MCF 10A (cell line): Measurements from ENCODE around the gene PIAS4. TPM values are rescaled to one million over a fixed set of nuclear protein-coding genes. Genes with fewer than 3 reads are reported as not detected.
"Not testable (repeated sequence)": the region's sequence is repeated elsewhere in the genome, so short reads cannot be mapped to it uniquely, and the experiment has no call there.

Experiments used
- BruUV-seq: library from RNA; stranded (reverse); fragments of 400-500 nt; replicated peaks from 2 replicates; lab custom pipeline; 2021; lab: Mats Ljungman, UMichigan
- CTCF ChIA-PET: fragments of 300-600 bp; sonication (Branson Sonifier 250); formaldehyde crosslinking; extraction: SDS; loops from one replicate; lab custom pipeline; 2021; ENCODE audit warnings: antibody characterized with exemption, inconsistent platforms; lab: Yijun Ruan, JAX
- POLR2A ChIA-PET: fragments of 300-600, 350-650 bp; sonication (Branson Sonifier 250); formaldehyde crosslinking; extraction: SDS; loops from one replicate; lab custom pipeline; 2020; ENCODE audit warnings: antibody characterized with exemption, inconsistent platforms; lab: Yijun Ruan, JAX
- DNase-seq: peaks from one replicate; pipeline ENCODE4 v3.0.0-alpha.2; 2018; ENCODE audit not compliant: unreplicated experiment
- H3K27ac Mint-ChIP-seq: one replicate; pipeline ENCODE4 v1.8.0; 2022; ENCODE audit warnings: mild to moderate bottlenecking, low read depth, mixed read lengths; ENCODE audit not compliant: unreplicated experiment
- H3K27me3 Mint-ChIP-seq: one replicate; pipeline ENCODE4 v1.8.0; 2022; ENCODE audit warnings: mixed read lengths; ENCODE audit not compliant: insufficient read depth, unreplicated experiment
- H3K36me3 Mint-ChIP-seq: one replicate; pipeline ENCODE4 v1.8.0; 2022; ENCODE audit warnings: mild to moderate bottlenecking, moderate library complexity, mixed read lengths; ENCODE audit not compliant: insufficient read depth, unreplicated experiment
- H3K4me1 Mint-ChIP-seq: one replicate; pipeline ENCODE4 v1.8.0; 2022; ENCODE audit warnings: mixed read lengths; ENCODE audit not compliant: insufficient read depth, unreplicated experiment
- H3K4me3 Mint-ChIP-seq: one replicate; pipeline ENCODE4 v1.8.0; 2022; ENCODE audit warnings: mild to moderate bottlenecking, moderate library complexity, mixed read lengths; ENCODE audit not compliant: unreplicated experiment
- H3K9me3 Mint-ChIP-seq: one replicate; pipeline ENCODE4 v1.8.0; 2022; ENCODE audit warnings: mixed read lengths; ENCODE audit not compliant: unreplicated experiment
- intact Hi-C: fragments of 100-400 bp; cut with micrococcal nuclease; formaldehyde crosslinking; loops from 2 replicates; pipeline ENCODE4 v1.14.1; 2022
- total RNA-seq: library from RNA; stranded (reverse); gene quantifications from 2 replicates; pipeline ENCODE4 v1.2.3, GENCODE V29; 2022
- TF ChIP-seq, protein P1 (sequence below): fragments of 200-600 bp; IDR thresholded peaks from one replicate; pipeline ENCODE4 v1.8.0; 2022; ENCODE audit warnings: antibody characterized with exemption, mild to moderate bottlenecking; ENCODE audit not compliant: unreplicated experiment

Gene PIAS4
- total RNA-seq, 1 experiment from 2014 or later: 15.1 TPM

DNA sequence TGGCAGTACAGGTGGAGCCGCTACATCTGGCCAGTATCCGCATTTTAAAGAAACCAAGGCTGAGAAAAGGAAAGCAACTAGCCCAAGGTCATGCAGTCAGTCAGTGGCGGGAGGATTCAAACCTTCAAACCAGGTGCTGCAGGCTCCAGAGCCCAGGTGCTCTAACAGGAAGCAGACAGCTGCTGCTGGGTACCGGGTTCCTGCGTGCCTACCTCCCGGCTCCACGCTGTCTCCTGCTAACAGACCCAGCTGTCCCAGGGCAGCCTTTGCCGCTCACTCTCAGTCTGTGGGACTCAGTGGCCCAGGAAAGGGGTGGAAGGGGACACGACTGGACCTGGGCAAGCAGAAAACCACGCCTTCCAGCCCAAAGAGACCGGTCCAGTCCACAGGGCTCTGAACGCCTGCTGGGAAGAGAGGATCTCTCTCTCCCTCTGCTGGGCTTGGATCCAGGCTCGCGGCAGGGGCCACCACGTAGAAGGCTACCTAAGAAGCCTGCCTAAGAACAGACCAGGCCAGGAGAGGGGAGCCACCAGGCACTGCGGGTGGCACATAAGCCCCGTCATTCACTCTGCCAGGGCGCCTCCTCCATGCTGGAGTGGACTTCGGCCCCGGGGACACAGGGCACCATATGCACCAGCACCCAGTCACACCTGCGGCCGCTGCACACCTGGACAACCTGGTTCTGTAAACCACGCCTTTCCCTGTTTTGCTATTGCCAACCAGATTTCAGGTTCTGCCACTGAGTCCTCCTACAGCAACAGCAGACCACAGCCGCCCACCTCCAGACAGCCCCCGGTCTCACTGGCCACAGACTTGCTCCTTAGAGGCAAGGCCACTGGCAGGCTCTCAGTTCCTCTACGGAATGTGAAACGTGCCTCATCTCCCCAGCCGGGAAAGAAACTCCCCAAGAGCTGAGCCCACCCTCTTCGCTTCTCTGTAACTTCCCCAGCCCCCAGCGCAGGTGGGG lies 41.2 kb upstream of the PIAS4 start:
- ChIA-PET CTCF (interaction anchor here (0.6 kb wide), 1 partner anchor 210 kb away, joined by 3 read pairs; no protein-coding TSS in a partner anchor), POLR2A (no interaction called here)
- peak overlapping the region; percentile 19 for H3K27ac Mint-ChIP-seq
- no peaks in the 10 kb centered on the region for H3K9me3 Mint-ChIP-seq
- no peak for DNase-seq
- peaks cover 18% of the 10 kb centered on the region for H3K4me1 Mint-ChIP-seq
- no peaks in the 10 kb centered on the region for H3K27me3 Mint-ChIP-seq
- no TSS peak for BruUV-seq
- peaks cover 77% of the 10 kb centered on the region for H3K36me3 Mint-ChIP-seq
- TF ChIP-seq, protein P1, sequence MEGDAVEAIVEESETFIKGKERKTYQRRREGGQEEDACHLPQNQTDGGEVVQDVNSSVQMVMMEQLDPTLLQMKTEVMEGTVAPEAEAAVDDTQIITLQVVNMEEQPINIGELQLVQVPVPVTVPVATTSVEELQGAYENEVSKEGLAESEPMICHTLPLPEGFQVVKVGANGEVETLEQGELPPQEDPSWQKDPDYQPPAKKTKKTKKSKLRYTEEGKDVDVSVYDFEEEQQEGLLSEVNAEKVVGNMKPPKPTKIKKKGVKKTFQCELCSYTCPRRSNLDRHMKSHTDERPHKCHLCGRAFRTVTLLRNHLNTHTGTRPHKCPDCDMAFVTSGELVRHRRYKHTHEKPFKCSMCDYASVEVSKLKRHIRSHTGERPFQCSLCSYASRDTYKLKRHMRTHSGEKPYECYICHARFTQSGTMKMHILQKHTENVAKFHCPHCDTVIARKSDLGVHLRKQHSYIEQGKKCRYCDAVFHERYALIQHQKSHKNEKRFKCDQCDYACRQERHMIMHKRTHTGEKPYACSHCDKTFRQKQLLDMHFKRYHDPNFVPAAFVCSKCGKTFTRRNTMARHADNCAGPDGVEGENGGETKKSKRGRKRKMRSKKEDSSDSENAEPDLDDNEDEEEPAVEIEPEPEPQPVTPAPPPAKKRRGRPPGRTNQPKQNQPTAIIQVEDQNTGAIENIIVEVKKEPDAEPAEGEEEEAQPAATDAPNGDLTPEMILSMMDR: no peak
- no peak overlapping the region for H3K4me3 Mint-ChIP-seq
- intact Hi-C loops: no loop called here

GRCh38 chr19:3967983-3968382 lies 39.6 kb upstream of the PIAS4 start:
- not testable (repeated sequence) for H3K27me3 Mint-ChIP-seq, BruUV-seq, H3K4me3 Mint-ChIP-seq, H3K9me3 Mint-ChIP-seq, DNase-seq
- ChIA-PET POLR2A (interaction anchor here (0.5 to 5.8 kb wide), 9 partner anchors 9 to 521 kb away, joined by 3 to 245 read pairs (median 7); partner anchors contain the start of genes APBA3, EEF2, MRPL54 and PIAS4), CTCF (interaction anchor here (0.5 to 2.1 kb wide), 4 partner anchors 115 to 205 kb away, joined by 3 to 14 read pairs (median 8); partner anchors contain the start of gene MRPL54)
- H3K36me3 Mint-ChIP-seq: peaks cover 77% of the 10 kb centered on the region
- H3K4me1 Mint-ChIP-seq: peaks cover 18% of the 10 kb centered on the region
- H3K27ac Mint-ChIP-seq: peak overlapping the region; percentile 88
- intact Hi-C loops: loop anchor here (2.0 kb wide), 1 partner anchor 115 kb away; no protein-coding TSS in a partner anchor

DNA sequence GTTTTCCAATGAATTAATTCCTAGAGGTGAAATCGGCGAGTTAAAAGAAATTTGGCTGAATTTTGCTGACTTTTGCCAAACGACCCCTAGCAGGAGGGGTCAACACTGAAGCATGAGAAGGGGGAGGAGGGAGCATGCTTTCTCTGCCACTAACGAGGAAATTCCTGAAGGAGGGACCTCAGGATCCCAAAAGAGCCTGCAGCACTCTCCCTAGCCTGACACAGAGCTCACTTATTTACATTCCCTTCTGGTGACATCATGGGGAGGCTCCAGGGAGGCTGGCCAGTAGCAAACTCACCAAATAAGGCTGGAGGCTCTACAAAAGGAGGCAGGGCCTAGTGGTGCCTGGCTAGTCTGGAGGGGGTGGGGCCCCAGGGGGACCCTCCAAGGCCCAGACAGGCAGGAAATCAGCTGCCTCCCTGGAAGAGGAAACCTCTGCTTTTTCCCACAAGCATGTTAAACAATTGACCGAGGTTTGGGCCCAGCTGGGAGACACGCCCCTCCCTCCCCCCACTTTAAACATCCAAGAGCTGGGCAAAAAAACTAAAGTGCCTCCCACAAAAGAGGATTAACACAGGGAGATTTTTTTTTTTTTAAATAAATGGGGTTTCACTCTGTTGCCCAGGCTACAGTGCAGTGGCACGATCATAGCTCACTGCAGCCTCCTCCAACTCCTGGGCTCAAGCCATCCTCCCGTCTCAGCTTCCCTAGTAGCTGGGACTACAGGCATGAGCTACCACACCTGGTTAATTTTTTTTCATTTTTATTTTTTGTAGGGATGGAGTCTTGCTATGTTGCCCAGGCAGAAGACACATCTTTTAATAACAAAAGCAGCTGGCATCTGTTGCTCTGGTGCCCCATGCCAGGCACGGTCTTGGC lies 38.7 kb upstream of the PIAS4 start:
- intact Hi-C loops: loop anchor here (2.0 kb wide), 1 partner anchor 116 kb away; no protein-coding TSS in a partner anchor
- peak; percentile 96 for DNase-seq
- TF ChIP-seq, protein P1: no peak
- ChIA-PET POLR2A (interaction anchor here (0.5 to 5.8 kb wide), 16 partner anchors 8 to 1113 kb away, joined by 3 to 245 read pairs (median 4); partner anchors contain the start of genes APBA3, EEF2, MRPL54 and PIAS4), CTCF (interaction anchor here (0.5 to 2.1 kb wide), 14 partner anchors 9 to 1687 kb away, joined by 3 to 14 read pairs (median 4); partner anchors contain the start of gene MRPL54)
- Mint-ChIP-seq H3K9me3 (no peaks in the 10 kb centered on the region), H3K27me3 (no peaks in the 10 kb centered on the region), H3K4me3 (peak overlapping the region; percentile 72), H3K27ac (peak overlapping the region; percentile 88), H3K36me3 (peaks cover 70% of the 10 kb centered on the region), H3K4me1 (peaks cover 18% of the 10 kb centered on the region)
- TSS peak; percentile 83 for BruUV-seq
